ENCODE measurements around the gene MTFR1L. TPM values are rescaled to one million over a fixed set of nuclear protein-coding genes. Genes with fewer than 3 reads are reported as not detected.

The MTFR1L gene
- total and polyA plus RNA-seq, 2 donors (not counting 1 experiment from before 2014, with no cell fraction given), result 38.3 to 56.0 TPM

- H3K27ac ChIP-seq (ENCODE audit: insufficient read depth, low read length), result no peak overlapping the region
- H2AFZ ChIP-seq (ENCODE audit: low read length), result no peak overlapping the region
- H3K36me3 ChIP-seq (ENCODE audit: control insufficient read depth, insufficient read depth, low read length), result no peaks in the 10 kb centered on the region
- peaks cover 4% of the 10 kb centered on the region for H3K79me2 ChIP-seq (ENCODE audit: control insufficient read depth, insufficient read depth, low read length)
- H3K27me3 ChIP-seq (ENCODE audit: control insufficient read depth, insufficient read depth, low read length), result no peaks in the 10 kb centered on the region
- H3K4me3 ChIP-seq (replicated peaks in 1 of 4; ENCODE audit: control extremely low read depth in 1 of 4, insufficient read depth in 1 of 4, low read depth in 3 of 4, low read length in 4 of 4), result no peak overlapping the region
- H3K9me3 ChIP-seq (ENCODE audit: control insufficient read depth, insufficient read depth, low read depth, low read length), result no peaks in the 10 kb centered on the region
- DNase-seq (ENCODE audit: low read depth in 2 of 2), result no peak
- peaks cover 18% of the 10 kb centered on the region for H3K4me1 ChIP-seq (ENCODE audit: control insufficient read depth, extremely low read depth, insufficient read depth, low read length)
- no peak overlapping the region for H3K9ac ChIP-seq (ENCODE audit: insufficient read depth, low read length)
- H4K20me1 ChIP-seq (ENCODE audit: control insufficient read depth, extremely low read depth, insufficient read depth, low read length), result no peaks in the 10 kb centered on the region
- no peak for TF ChIP-seq EZH2 (IDR thresholded peaks at IDR 0.05; ENCODE audit: low read length, missing control alignments)
- no peak for TF ChIP-seq CTCF (conservative IDR thresholded peaks at IDR 0.05 in 1 of 2, IDR thresholded peaks at IDR 0.05 in 1 of 2; ENCODE audit: low read depth in 1 of 2, low read length in 2 of 2)
- H3K4me2 ChIP-seq (ENCODE audit: extremely low read depth, insufficient read depth, low read length), result no peak overlapping the region
Measured at GRCh38 chr1:25802915-25803314, 16.8 kb upstream of the MTFR1L start.

- no peaks in the 10 kb centered on the region for H3K27me3 ChIP-seq (ENCODE audit: control insufficient read depth, insufficient read depth, low read length)
- no peak overlapping the region for H3K4me2 ChIP-seq (ENCODE audit: extremely low read depth, insufficient read depth, low read length)
- TF ChIP-seq EZH2 (IDR thresholded peaks at IDR 0.05; ENCODE audit: low read length, missing control alignments) (no peak), CTCF (conservative IDR thresholded peaks at IDR 0.05 in 1 of 2, IDR thresholded peaks at IDR 0.05 in 1 of 2; ENCODE audit: low read depth in 1 of 2, low read length in 2 of 2) (no peak)
- H4K20me1 ChIP-seq (ENCODE audit: control insufficient read depth, extremely low read depth, insufficient read depth, low read length), result no peaks in the 10 kb centered on the region
- H2AFZ ChIP-seq (ENCODE audit: low read length), result no peak overlapping the region
- DNase-seq (ENCODE audit: low read depth in 2 of 2), result no peak
- H3K4me3 ChIP-seq (replicated peaks in 1 of 4; ENCODE audit: control extremely low read depth in 1 of 4, insufficient read depth in 1 of 4, low read depth in 3 of 4, low read length in 4 of 4), result no peak overlapping the region
- H3K4me1 ChIP-seq (ENCODE audit: control insufficient read depth, extremely low read depth, insufficient read depth, low read length), result peaks cover 18% of the 10 kb centered on the region
- H3K36me3 ChIP-seq (ENCODE audit: control insufficient read depth, insufficient read depth, low read length), result no peaks in the 10 kb centered on the region
- H3K79me2 ChIP-seq (ENCODE audit: control insufficient read depth, insufficient read depth, low read length), result peaks cover 4% of the 10 kb centered on the region
- H3K27ac ChIP-seq (ENCODE audit: insufficient read depth, low read length), result no peak overlapping the region
- no peak overlapping the region for H3K9ac ChIP-seq (ENCODE audit: insufficient read depth, low read length)
- H3K9me3 ChIP-seq (ENCODE audit: control insufficient read depth, insufficient read depth, low read depth, low read length), result no peaks in the 10 kb centered on the region
Measured at GRCh38 chr1:25803368-25803767, 16.4 kb upstream of the MTFR1L start.

- Histone ChIP-seq H3K4me2 (ENCODE audit: extremely low read depth, insufficient read depth, low read length) (no peak overlapping the region), H3K36me3 (ENCODE audit: control insufficient read depth, insufficient read depth, low read length) (no peaks in the 10 kb centered on the region), H4K20me1 (ENCODE audit: control insufficient read depth, extremely low read depth, insufficient read depth, low read length) (no peaks in the 10 kb centered on the region), H3K4me3 (replicated peaks in 1 of 4; ENCODE audit: control extremely low read depth in 1 of 4, insufficient read depth in 1 of 4, low read depth in 3 of 4, low read length in 4 of 4) (no peak overlapping the region), H3K79me2 (ENCODE audit: control insufficient read depth, insufficient read depth, low read length) (peaks cover 4% of the 10 kb centered on the region), H3K27ac (ENCODE audit: insufficient read depth, low read length) (no peak overlapping the region), H2AFZ (ENCODE audit: low read length) (no peak overlapping the region), H3K9me3 (ENCODE audit: control insufficient read depth, insufficient read depth, low read depth, low read length) (no peaks in the 10 kb centered on the region), H3K9ac (ENCODE audit: insufficient read depth, low read length) (no peak overlapping the region), H3K4me1 (ENCODE audit: control insufficient read depth, extremely low read depth, insufficient read depth, low read length) (peaks cover 18% of the 10 kb centered on the region), H3K27me3 (ENCODE audit: control insufficient read depth, insufficient read depth, low read length) (no peaks in the 10 kb centered on the region)
- TF ChIP-seq EZH2 (IDR thresholded peaks at IDR 0.05; ENCODE audit: low read length, missing control alignments) (no peak), CTCF (conservative IDR thresholded peaks at IDR 0.05 in 1 of 2, IDR thresholded peaks at IDR 0.05 in 1 of 2; ENCODE audit: low read depth in 1 of 2, low read length in 2 of 2) (no peak)
- peak in 1 of 2 donors; percentile 62 for DNase-seq (ENCODE audit: low read depth in 2 of 2)
Measured at GRCh38 chr1:25804244-25804963, 15.3 kb upstream of the MTFR1L start.
